A673 (cell line): ENCODE results near the gene CDH12. TPM values are rescaled to one million over a fixed set of nuclear protein-coding genes. Genes with fewer than 3 reads are reported as not detected.

ENCODE experiments used
- BruUV-seq: library from RNA; stranded (reverse); fragments of 400-500 nt; replicated peaks from 2 replicates; lab custom pipeline; 2021; lab: Mats Ljungman, UMichigan
- CTCF ChIA-PET: fragments of 300-600 bp; sonication (Branson Sonifier 250); formaldehyde crosslinking; loops from one replicate; lab custom pipeline; 2022; ENCODE audit warnings: antibody characterized with exemption; lab: Charles Lee
- POLR2A ChIA-PET: fragments of 300-600 bp; sonication (Branson Sonifier 250); formaldehyde crosslinking; loops from one replicate; lab custom pipeline; 2022; ENCODE audit warnings: antibody characterized with exemption; ENCODE audit not compliant: low non-redundant PET; lab: Charles Lee
- DNase-seq: peaks from one replicate; pipeline ENCODE4 v3.0.0-alpha.2; 2015; ENCODE audit warnings: low spot score
- H3K27ac ChIP-seq: fragments of 200-600 bp; sonication (generic); 2 replicates; pipeline ENCODE4 v1.5.1; 2016; ENCODE audit warnings: mixed run types, low read depth, mild to moderate bottlenecking, mixed read lengths, antibody characterized with exemption, low read length; ENCODE audit not compliant: poor library complexity, severe bottlenecking
- H3K27me3 ChIP-seq: fragments of 200-600 bp; sonication (generic); replicated peaks from 2 replicates; pipeline ENCODE4 v1.6.1; 2017; ENCODE audit warnings: mixed run types, low read depth, mild to moderate bottlenecking, mixed read lengths, antibody characterized with exemption, low read length; ENCODE audit not compliant: insufficient read depth, poor library complexity
- H3K36me3 ChIP-seq: fragments of 200-600 bp; sonication (generic); 2 replicates; pipeline ENCODE4 v1.6.1; 2016; ENCODE audit warnings: mixed run types, mild to moderate bottlenecking, mixed read lengths, antibody characterized with exemption, low read length; ENCODE audit not compliant: insufficient read depth, poor library complexity, severe bottlenecking
- H3K4me1 ChIP-seq: fragments of 200-600 bp; sonication (generic); 2 replicates; pipeline ENCODE4 v1.6.1; 2017; ENCODE audit warnings: mixed run types, mild to moderate bottlenecking, mixed read lengths, antibody characterized with exemption, low read length; ENCODE audit not compliant: insufficient read depth, poor library complexity, severe bottlenecking
- H3K4me3 ChIP-seq: fragments of 200-600 bp; sonication (generic); 2 replicates; pipeline ENCODE4 v1.5.1; 2016; ENCODE audit warnings: low read depth, mixed run types, mild to moderate bottlenecking, mixed read lengths, low read length; ENCODE audit not compliant: poor library complexity, severe bottlenecking
- H3K9me3 ChIP-seq: fragments of 200-600 bp; sonication (generic); 2 replicates; pipeline ENCODE4 v1.6.1; 2016; ENCODE audit warnings: mixed run types, low read depth, mild to moderate bottlenecking, mixed read lengths, antibody characterized with exemption, low read length; ENCODE audit not compliant: poor library complexity, severe bottlenecking
- EZH2 ChIP-seq: fragments of 200-600 bp; sonication (generic); IDR thresholded peaks from 2 replicates; pipeline ENCODE4 v1.6.1; 2017; ENCODE audit warnings: borderline replicate concordance, low read depth, mild to moderate bottlenecking, mixed read lengths, antibody characterized with exemption, low read length; ENCODE audit not compliant: poor library complexity, severe bottlenecking
- intact Hi-C: fragments of 100-400 bp; cut with micrococcal nuclease; formaldehyde crosslinking; loops from one replicate; pipeline ENCODE4 v1.10.0; 2022; ENCODE audit not compliant: unreplicated experiment
- total RNA-seq: library from RNA; stranded (reverse); gene quantifications from 2 replicates; pipeline ENCODE4 v1.2.3, GENCODE V29; 2021
- TF ChIP-seq, protein P1 (sequence below): fragments of 300-800, 200-600 bp; sonication (generic); conservative IDR thresholded peaks from 2 replicates; pipeline ENCODE4 v1.5.1; 2017; ENCODE audit warnings: low read depth, mild to moderate bottlenecking, antibody characterized with exemption, low read length, moderate library complexity, mixed read lengths

Gene CDH12
- total RNA-seq, 1 experiment from 2014 or later: 39.5 TPM

GRCh38 chr5:21910731-21911130 is 942.4 kb downstream of the CDH12 start:
- Histone ChIP-seq H3K36me3 (no peaks in the 10 kb centered on the region), H3K27ac (no peak overlapping the region), H3K4me1 (peaks cover 42% of the 10 kb centered on the region), H3K4me3 (no peak overlapping the region), H3K27me3 (no peaks in the 10 kb centered on the region), H3K9me3 (no peaks in the 10 kb centered on the region)
- ChIA-PET CTCF (no interaction called here), POLR2A (interaction anchor here (0.6 kb wide), 1 partner anchor 1109 kb away, joined by 3 read pairs; no protein-coding TSS in a partner anchor)
- no TSS peak for BruUV-seq
- peak; percentile 52 for DNase-seq
- TF ChIP-seq, protein P1, sequence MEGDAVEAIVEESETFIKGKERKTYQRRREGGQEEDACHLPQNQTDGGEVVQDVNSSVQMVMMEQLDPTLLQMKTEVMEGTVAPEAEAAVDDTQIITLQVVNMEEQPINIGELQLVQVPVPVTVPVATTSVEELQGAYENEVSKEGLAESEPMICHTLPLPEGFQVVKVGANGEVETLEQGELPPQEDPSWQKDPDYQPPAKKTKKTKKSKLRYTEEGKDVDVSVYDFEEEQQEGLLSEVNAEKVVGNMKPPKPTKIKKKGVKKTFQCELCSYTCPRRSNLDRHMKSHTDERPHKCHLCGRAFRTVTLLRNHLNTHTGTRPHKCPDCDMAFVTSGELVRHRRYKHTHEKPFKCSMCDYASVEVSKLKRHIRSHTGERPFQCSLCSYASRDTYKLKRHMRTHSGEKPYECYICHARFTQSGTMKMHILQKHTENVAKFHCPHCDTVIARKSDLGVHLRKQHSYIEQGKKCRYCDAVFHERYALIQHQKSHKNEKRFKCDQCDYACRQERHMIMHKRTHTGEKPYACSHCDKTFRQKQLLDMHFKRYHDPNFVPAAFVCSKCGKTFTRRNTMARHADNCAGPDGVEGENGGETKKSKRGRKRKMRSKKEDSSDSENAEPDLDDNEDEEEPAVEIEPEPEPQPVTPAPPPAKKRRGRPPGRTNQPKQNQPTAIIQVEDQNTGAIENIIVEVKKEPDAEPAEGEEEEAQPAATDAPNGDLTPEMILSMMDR: no peak
- no peak for TF ChIP-seq EZH2
- intact Hi-C loops: no loop called here

DNA sequence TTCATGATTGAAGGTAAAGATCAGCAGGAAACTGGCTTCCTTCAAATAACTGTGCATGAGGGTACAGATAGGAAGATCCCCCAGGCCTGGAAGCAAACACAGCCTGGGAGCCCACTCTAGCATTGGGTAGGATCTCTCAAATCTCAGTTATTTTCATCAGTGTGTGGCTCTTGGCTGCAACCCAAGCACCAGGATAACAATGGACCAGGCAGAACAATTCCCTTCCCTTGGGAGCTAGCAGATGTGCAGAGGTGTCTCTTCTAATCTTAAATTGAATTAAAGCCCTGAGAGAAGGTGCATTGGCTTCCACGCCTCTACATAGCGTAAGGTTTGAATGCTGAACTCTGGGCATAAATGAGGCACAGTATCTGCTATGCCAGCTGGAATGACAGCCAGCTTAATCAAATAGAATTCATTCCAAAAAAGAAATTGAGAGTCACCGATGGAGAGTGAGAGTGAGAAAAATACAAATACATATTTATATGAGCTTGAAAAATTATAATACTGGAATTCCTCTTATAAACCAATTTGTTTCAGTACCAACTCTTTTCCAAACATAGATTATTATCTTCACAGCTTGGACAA is 957.3 kb downstream of the CDH12 start:
- POLR2A ChIA-PET: no interaction called here
- DNase-seq: no peak
- intact Hi-C loops: no loop called here
- Histone ChIP-seq H3K4me1 (peaks cover 41% of the 10 kb centered on the region), H3K4me3 (no peak overlapping the region), H3K27ac (peak overlapping the region; percentile 12), H3K27me3 (no peaks in the 10 kb centered on the region), H3K9me3 (no peaks in the 10 kb centered on the region), H3K36me3 (no peaks in the 10 kb centered on the region)
- BruUV-seq: no TSS peak
- CTCF ChIA-PET: no interaction called here
- no peak for TF ChIP-seq EZH2
- TF ChIP-seq, protein P1: no peak

DNA sequence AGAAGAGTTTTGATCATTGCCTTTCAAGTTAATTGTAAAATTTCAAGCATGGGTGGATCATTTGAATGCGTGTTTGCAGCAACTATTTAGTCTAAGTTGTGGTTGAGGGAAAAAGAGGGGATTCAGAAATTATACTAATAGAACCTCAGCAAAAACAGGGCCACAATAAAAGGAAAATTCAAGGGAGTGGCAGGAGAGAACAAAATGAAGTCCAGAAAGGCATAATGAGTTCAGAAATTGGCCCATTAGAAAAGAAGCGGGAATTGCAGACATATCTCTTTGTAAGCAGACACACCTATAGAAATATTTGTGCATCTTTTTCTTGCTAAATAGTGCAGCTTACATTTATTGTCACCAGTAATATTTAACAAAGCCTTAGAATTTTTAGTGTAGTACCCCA is 960.0 kb downstream of the CDH12 start:
- no peak for DNase-seq

More for the DNA sequence above, 960.0 kb downstream of the CDH12 start:
- H3K36me3 ChIP-seq: no peaks in the 10 kb centered on the region
- H3K4me3 ChIP-seq: no peak overlapping the region
- no TSS peak for BruUV-seq
- POLR2A ChIA-PET: no interaction called here
- no peaks in the 10 kb centered on the region for H3K9me3 ChIP-seq
- CTCF ChIA-PET: no interaction called here
- no peaks in the 10 kb centered on the region for H3K27me3 ChIP-seq
- peaks cover 65% of the 10 kb centered on the region for H3K4me1 ChIP-seq
- intact Hi-C loops: no loop called here
- H3K27ac ChIP-seq: no peak overlapping the region
- no peak for TF ChIP-seq EZH2
- TF ChIP-seq, protein P1: no peak
